ENCODE data around the gene COTL1.

Gene COTL1

GRCh38 chr16:84534815-84535214, 83.1 kb downstream of the COTL1 start:
- TF ChIP-seq CTCF (IDR thresholded peaks at IDR 0.05; ENCODE audit: extremely low read depth, missing control alignments) = no peak
- DNase-seq (ENCODE audit: low spot score) = no peak

- no peak for DNase-seq (ENCODE audit: low spot score)
- no peak for TF ChIP-seq CTCF (IDR thresholded peaks at IDR 0.05; ENCODE audit: extremely low read depth, missing control alignments)
These were observed 84.9 kb downstream of the COTL1 start for GRCh38 chr16:84532855-84533486.

- no peak for DNase-seq (ENCODE audit: low spot score)
- TF ChIP-seq CTCF (IDR thresholded peaks at IDR 0.05; ENCODE audit: extremely low read depth, missing control alignments) = no peak
These were observed 85.6 kb downstream of the COTL1 start for GRCh38 chr16:84532291-84532724.

- DNase-seq (ENCODE audit: low spot score) = no peak
- TF ChIP-seq CTCF (IDR thresholded peaks at IDR 0.05; ENCODE audit: extremely low read depth, missing control alignments) = no peak
These were observed 86.2 kb downstream of the COTL1 start for GRCh38 chr16:84531671-84532111.

- DNase-seq (ENCODE audit: low spot score) = no peak
- TF ChIP-seq CTCF (IDR thresholded peaks at IDR 0.05; ENCODE audit: extremely low read depth, missing control alignments) = no peak
These were observed 87.3 kb downstream of the COTL1 start for GRCh38 chr16:84530590-84530989.

- no peak for DNase-seq (ENCODE audit: low spot score)
- TF ChIP-seq CTCF (IDR thresholded peaks at IDR 0.05; ENCODE audit: extremely low read depth, missing control alignments) = no peak
These were observed 88.3 kb downstream of the COTL1 start for GRCh38 chr16:84529607-84530006.

- TF ChIP-seq CTCF (IDR thresholded peaks at IDR 0.05; ENCODE audit: extremely low read depth, missing control alignments) = no peak
- no peak for DNase-seq (ENCODE audit: low spot score)
These were observed 89.6 kb downstream of the COTL1 start for GRCh38 chr16:84528322-84528721.
